Endothelial cell of umbilical vein (primary cell): ENCODE measurements around the gene RIBC2. TPM values are rescaled to one million over a fixed set of nuclear protein-coding genes. Genes with fewer than 3 reads are reported as not detected.

ENCODE experiments used
- BruUV-seq: library from RNA; stranded (reverse); fragments of 400-500 nt; replicated peaks from 2 replicates; lab custom pipeline; 2021; lab: Mats Ljungman, UMichigan
- CTCF ChIA-PET: fragments of 300-600, 350-600 bp; sonication (Branson Sonifier 250); formaldehyde crosslinking; loops from one replicate; lab custom pipeline; 2021; ENCODE audit warnings: antibody characterized with exemption, inconsistent platforms; lab: Charles Lee
- POLR2A ChIA-PET: fragments of 300-600, 350-600 bp; sonication (Branson Sonifier 250); formaldehyde crosslinking; loops from one replicate; lab custom pipeline; 2021; ENCODE audit warnings: antibody characterized with exemption, inconsistent platforms; lab: Charles Lee
- DNase-seq: peaks from one replicate; pipeline ENCODE4 v3.0.0-alpha.2; 2011; ENCODE audit warnings: low read depth, low spot score
- FAIRE-seq: peaks from 2 replicates; lab custom pipeline; 2011; peaks lifted over from hg19 to GRCh38; lab: Jason Lieb, UNC
- H2AFZ ChIP-seq: 2 replicates; pipeline ENCODE4 v1.6.0; 2012; ENCODE audit warnings: low read depth, low read length, control low read depth, inconsistent platforms
- H3K27ac ChIP-seq: 2 replicates; pipeline ENCODE4 v1.5.1; 2011; ENCODE audit warnings: low read depth, mild to moderate bottlenecking, control low read depth, low read length, moderate library complexity; ENCODE audit not compliant: insufficient read depth
- H3K27me3 ChIP-seq, 2 experiments: 2 replicates each; pipeline versions ENCODE4 v1.6.0 to v1.6.1; 2011; ENCODE audit warnings: low read length in 2 of 2, mixed read lengths in 1 of 2; ENCODE audit not compliant: control insufficient read depth in 2 of 2, insufficient read depth in 2 of 2
- H3K36me3 ChIP-seq, 2 experiments: 2 replicates in 1 of 2; 3 replicates in 1 of 2; pipeline ENCODE4 v1.5.1; 2011; ENCODE audit warnings: low read length in 2 of 2, mild to moderate bottlenecking in 1 of 2, moderate library complexity in 1 of 2; ENCODE audit not compliant: control insufficient read depth in 2 of 2, insufficient read depth in 2 of 2; ENCODE audit errors: extremely low read depth in 1 of 2
- H3K4me1 ChIP-seq: 3 replicates; pipeline ENCODE4 v1.5.1; 2011; ENCODE audit warnings: mild to moderate bottlenecking, low read length; ENCODE audit not compliant: control insufficient read depth, insufficient read depth; ENCODE audit errors: extremely low read depth
- H3K4me2 ChIP-seq: 2 replicates; pipeline ENCODE4 v1.6.1; 2011; ENCODE audit warnings: low read length, control low read depth, mixed read lengths; ENCODE audit not compliant: insufficient read depth
- H3K4me3 ChIP-seq, 3 experiments: fragments of 200-600 bp in 1 of 3; sonication (generic), shearing (Covaris generic) in 1 of 3; replicated peaks in 1 of 3; 2 replicates each; pipeline ENCODE4 v1.5.1; 2011 to 2016; ENCODE audit warnings: control low read depth in 3 of 3, low read length in 3 of 3, mild to moderate bottlenecking in 2 of 3, inconsistent platforms in 1 of 3, low read depth in 1 of 3, moderate library complexity in 1 of 3; ENCODE audit not compliant: insufficient read depth in 1 of 3
- H3K79me2 ChIP-seq: 2 replicates; pipeline ENCODE4 v1.6.0; 2012; ENCODE audit warnings: low read length, inconsistent platforms; ENCODE audit not compliant: control insufficient read depth, insufficient read depth
- H3K9ac ChIP-seq: replicated peaks from 2 replicates; pipeline ENCODE3; 2011; ENCODE audit warnings: low read length, control low read depth; ENCODE audit not compliant: insufficient read depth; ENCODE audit errors: extremely low read depth
- H3K9me1 ChIP-seq: replicated peaks from 3 replicates; pipeline ENCODE4 v1.6.0; 2011; ENCODE audit warnings: mild to moderate bottlenecking, low read length; ENCODE audit not compliant: control insufficient read depth, insufficient read depth; ENCODE audit errors: extremely low read depth
- H3K9me3 ChIP-seq: replicated peaks from 2 replicates; pipeline ENCODE4 v1.5.1; 2012; ENCODE audit warnings: low read length, inconsistent platforms; ENCODE audit not compliant: control insufficient read depth, insufficient read depth
- H4K20me1 ChIP-seq: replicated peaks from 2 replicates; pipeline ENCODE3; 2011; ENCODE audit warnings: mild to moderate bottlenecking, low read length; ENCODE audit not compliant: control insufficient read depth, insufficient read depth; ENCODE audit errors: extremely low read depth
- EZH2 ChIP-seq: IDR thresholded peaks from 2 replicates; pipeline ENCODE4 v1.6.1; 2012; ENCODE audit warnings: borderline replicate concordance, low read depth, mild to moderate bottlenecking, moderate library complexity, low read length, inconsistent platforms; ENCODE audit not compliant: severe bottlenecking
- FOS ChIP-seq: IDR thresholded peaks from 2 replicates; pipeline ENCODE4 v1.6.1; 2011; ENCODE audit warnings: mild to moderate bottlenecking, low read length, moderate library complexity, borderline replicate concordance; ENCODE audit not compliant: insufficient read depth
- GATA2 ChIP-seq: IDR thresholded peaks from 2 replicates; pipeline ENCODE4 v1.7.0; 2011; ENCODE audit warnings: low read depth, mild to moderate bottlenecking, moderate library complexity, mixed read lengths, low read length; ENCODE audit not compliant: insufficient read length, insufficient read depth
- JUN ChIP-seq: IDR thresholded peaks from 2 replicates; pipeline ENCODE4 v1.6.1; 2011; ENCODE audit warnings: borderline replicate concordance, low read depth; ENCODE audit not compliant: insufficient read length, insufficient read depth
- MAX ChIP-seq: IDR thresholded peaks from 2 replicates; pipeline ENCODE4 v1.6.1; 2011; ENCODE audit not compliant: insufficient read depth, insufficient read length
- MYC ChIP-seq: IDR thresholded peaks from one replicate; pipeline ENCODE4 v1.6.1; 2011; ENCODE audit warnings: mild to moderate bottlenecking, low read depth, low read length
- POLR2A ChIP-seq: IDR thresholded peaks from 2 replicates; pipeline ENCODE4 v1.6.1; 2012; ENCODE audit warnings: low read depth, mild to moderate bottlenecking, control low read depth, low read length
- POLR2AphosphoS5 ChIP-seq: IDR thresholded peaks from 2 replicates; pipeline ENCODE4 v1.6.1; 2012; ENCODE audit warnings: low read depth, mild to moderate bottlenecking, control low read depth, low read length, moderate library complexity; ENCODE audit not compliant: insufficient read depth
- dilution Hi-C: fragments of 300-500 bp; cut with MboI; formaldehyde crosslinking; loops from one replicate; pipeline ENCODE4 v1.15.0; 2019; ENCODE audit warnings: low sequenced_read_pairs; ENCODE audit not compliant: extremely low pct_ligation_motif_present
- intact Hi-C: fragments of 100-400 bp; cut with micrococcal nuclease; formaldehyde crosslinking; loops from one replicate; pipeline ENCODE4 v1.10.0; 2022
- polyA plus RNA-seq, 4 experiments: library from polyadenylated mRNA; depleted of rRNA in 3 of 4; stranded (reverse) in 3 of 4; unstranded in 1 of 4; fragments of >200 nt; gene quantifications; 2 replicates each; pipeline versions ENCODE4 v1.2.1 to v1.2.3, GENCODE V29; 2011 to 2012; ENCODE audit warnings: missing spikeins in 1 of 4
- total RNA-seq: library from RNA; stranded (reverse); gene quantifications from 2 replicates; pipeline ENCODE4 v1.2.3, GENCODE V29; 2021
- TF ChIP-seq, protein P1 (sequence below), 2 donors: IDR thresholded peaks; 1 replicate in 1 of 2; 2 replicates in 1 of 2; pipeline ENCODE4 v1.5.1; 2011; ENCODE audit warnings: low read length in 2 of 2, mild to moderate bottlenecking in 2 of 2, moderate library complexity in 2 of 2, control low read depth in 1 of 2, inconsistent platforms in 1 of 2, low read depth in 1 of 2; ENCODE audit not compliant: insufficient read depth in 1 of 2; ENCODE audit errors: extremely low read depth in 1 of 2

Gene RIBC2
- total and polyA plus RNA-seq, 2 donors (not counting 3 experiments of a cell fraction or from before 2014, with no cell fraction given), result 1.2 to 5.7 TPM

DNA sequence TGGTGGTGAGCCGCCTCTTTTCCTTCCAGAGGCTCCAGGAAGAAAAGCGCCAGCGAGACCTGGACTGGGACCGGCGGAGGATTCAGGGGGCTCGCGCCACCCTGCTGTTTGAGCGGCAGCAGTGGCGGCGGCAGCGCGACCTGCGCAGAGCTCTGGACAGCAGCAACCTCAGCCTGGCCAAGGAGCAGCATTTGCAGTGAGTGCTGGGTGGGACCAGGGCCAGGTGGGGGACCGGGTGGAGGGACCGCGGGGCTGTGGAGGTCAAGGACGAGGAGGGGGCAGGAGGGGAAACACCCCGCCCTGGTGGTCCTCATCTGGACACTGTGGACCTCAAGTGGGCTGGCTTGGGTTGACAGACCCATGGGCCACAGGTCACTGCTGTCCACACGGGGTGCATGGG, 17.4 kb downstream of the RIBC2 start:
- Histone ChIP-seq H3K79me2 (no peaks in the 10 kb centered on the region), H3K9me3 (no peaks in the 10 kb centered on the region), H3K27ac (no peak overlapping the region), H3K4me1 (peaks cover 6% of the 10 kb centered on the region), H3K9ac (no peak overlapping the region), H3K4me3 (no peak overlapping the region), H3K27me3 (no peaks in the 10 kb centered on the region), H4K20me1 (no peaks in the 10 kb centered on the region), H3K36me3 (no peaks in the 10 kb centered on the region), H3K9me1 (no peaks in the 10 kb centered on the region), H2AFZ (no peak overlapping the region), H3K4me2 (no peak overlapping the region)
- ChIA-PET CTCF (interaction anchor here (1.4 kb wide), 1 partner anchor 11 kb away, joined by 4 read pairs; no protein-coding TSS in a partner anchor), POLR2A (no interaction called here)
- DNase-seq, result no peak
- BruUV-seq, result no TSS peak
- intact Hi-C loops (no loop called here), dilution Hi-C loops (no loop called here)
- TF ChIP-seq GATA2 (no peak), JUN (no peak), MAX (no peak), POLR2A (no peak)
- no peak for FAIRE-seq

DNA sequence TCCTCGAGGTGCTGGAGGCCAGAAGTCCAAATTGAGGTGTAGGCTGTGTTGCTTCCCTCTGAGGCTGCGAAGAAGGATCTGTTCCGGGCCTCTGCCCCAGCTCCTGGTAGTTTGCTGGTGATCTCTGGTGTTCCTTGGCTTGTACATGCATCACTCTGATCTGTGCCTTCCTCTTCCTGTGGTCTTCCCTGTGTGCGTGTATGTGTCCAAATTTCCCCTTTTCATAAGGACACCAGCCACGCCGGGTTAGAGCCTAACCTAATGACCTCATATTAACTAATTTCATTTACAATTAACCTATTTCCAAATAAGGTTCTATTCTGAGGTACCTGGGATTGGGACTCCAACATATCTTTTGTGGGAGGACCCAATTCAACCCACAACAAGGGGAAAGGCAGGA, 21.5 kb downstream of the RIBC2 start:
- CTCF ChIA-PET, result interaction anchor here (0.6 to 1.5 kb wide), 5 partner anchors 12 to 164 kb away, joined by 3 to 10 read pairs (median 3); no protein-coding TSS in a partner anchor
- no peak overlapping the region for H3K9ac ChIP-seq
- no peak overlapping the region for H3K4me2 ChIP-seq
- H3K9me3 ChIP-seq, result no peaks in the 10 kb centered on the region
- dilution Hi-C loops, result no loop called here
- no TSS peak for BruUV-seq
- FAIRE-seq (no peak), DNase-seq (no peak)
- no peaks in the 10 kb centered on the region for H3K27me3 ChIP-seq
- H3K36me3 ChIP-seq, result no peaks in the 10 kb centered on the region
- H3K79me2 ChIP-seq, result no peaks in the 10 kb centered on the region
- no peaks in the 10 kb centered on the region for H3K9me1 ChIP-seq
- no peaks in the 10 kb centered on the region for H4K20me1 ChIP-seq
- TF ChIP-seq POLR2AphosphoS5 (no peak), MYC (no peak), FOS (no peak), POLR2A (no peak), EZH2 (no peak), MAX (no peak), GATA2 (no peak), JUN (no peak)
- TF ChIP-seq, protein P1, sequence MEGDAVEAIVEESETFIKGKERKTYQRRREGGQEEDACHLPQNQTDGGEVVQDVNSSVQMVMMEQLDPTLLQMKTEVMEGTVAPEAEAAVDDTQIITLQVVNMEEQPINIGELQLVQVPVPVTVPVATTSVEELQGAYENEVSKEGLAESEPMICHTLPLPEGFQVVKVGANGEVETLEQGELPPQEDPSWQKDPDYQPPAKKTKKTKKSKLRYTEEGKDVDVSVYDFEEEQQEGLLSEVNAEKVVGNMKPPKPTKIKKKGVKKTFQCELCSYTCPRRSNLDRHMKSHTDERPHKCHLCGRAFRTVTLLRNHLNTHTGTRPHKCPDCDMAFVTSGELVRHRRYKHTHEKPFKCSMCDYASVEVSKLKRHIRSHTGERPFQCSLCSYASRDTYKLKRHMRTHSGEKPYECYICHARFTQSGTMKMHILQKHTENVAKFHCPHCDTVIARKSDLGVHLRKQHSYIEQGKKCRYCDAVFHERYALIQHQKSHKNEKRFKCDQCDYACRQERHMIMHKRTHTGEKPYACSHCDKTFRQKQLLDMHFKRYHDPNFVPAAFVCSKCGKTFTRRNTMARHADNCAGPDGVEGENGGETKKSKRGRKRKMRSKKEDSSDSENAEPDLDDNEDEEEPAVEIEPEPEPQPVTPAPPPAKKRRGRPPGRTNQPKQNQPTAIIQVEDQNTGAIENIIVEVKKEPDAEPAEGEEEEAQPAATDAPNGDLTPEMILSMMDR (IDR thresholded peaks at IDR 0.05; ENCODE audit: extremely low read depth in 1 of 2, insufficient read depth in 1 of 2, low read depth in 1 of 2, low read length in 2 of 2), result no peak
- peak overlapping the region; percentile 25 for H3K27ac ChIP-seq
- peaks cover 6% of the 10 kb centered on the region for H3K4me1 ChIP-seq
- peak overlapping the region; percentile 91 for H2AFZ ChIP-seq
- no peak overlapping the region for H3K4me3 ChIP-seq
- POLR2A ChIA-PET, result no interaction called here
- intact Hi-C loops, result loop anchor here (1.0 kb wide), 5 partner anchors 22 to 166 kb away; partner anchors contain the start of genes FAM118A, RIBC2 and SMC1B
